ENCODE results near the gene ELOVL7. TPM values are rescaled to one million over a fixed set of nuclear protein-coding genes. Genes with fewer than 3 reads are reported as not detected.
"Not testable (repeated sequence)": the region's sequence is repeated elsewhere in the genome, so short reads cannot be mapped to it uniquely, and the experiment has no call there.

The ELOVL7 gene
- total RNA-seq, 2 experiments from 2014 or later = 0.69 to 0.85 TPM

- POLR2A ChIA-PET = no interaction called here
- intact Hi-C loops (cut with DNase I, micrococcal nuclease) = no loop called here
- no peaks in the 10 kb centered on the region for H3K4me1 Mint-ChIP-seq
- ATAC-seq (no peak), DNase-seq (no peak)
- no peak overlapping the region for H3K4me3 Mint-ChIP-seq
- no peak overlapping the region for H3K27ac Mint-ChIP-seq
- peaks cover 18% of the 10 kb centered on the region for H3K27me3 Mint-ChIP-seq
- CTCF ChIA-PET = interaction anchor here (0.7 kb wide), 1 partner anchor 636 kb away, joined by 3 read pairs; no protein-coding TSS in a partner anchor
- H3K36me3 Mint-ChIP-seq (ENCODE audit: low read depth) = no peaks in the 10 kb centered on the region
- H3K9me3 Mint-ChIP-seq (ENCODE audit: low read depth) = no peaks in the 10 kb centered on the region
Measured at GRCh38 chr5:60727033-60727679, 116.9 kb downstream of the ELOVL7 start.

- Mint-ChIP-seq H3K27me3 (peaks cover 9% of the 10 kb centered on the region), H3K4me1 (no peaks in the 10 kb centered on the region), H3K4me3 (no peak overlapping the region), H3K36me3 (ENCODE audit: low read depth) (no peaks in the 10 kb centered on the region), H3K27ac (no peak overlapping the region), H3K9me3 (ENCODE audit: low read depth) (no peaks in the 10 kb centered on the region)
- intact Hi-C loops (cut with DNase I, micrococcal nuclease) = no loop called here
- DNase-seq (no peak), ATAC-seq (no peak)
- ChIA-PET POLR2A (no interaction called here), CTCF (interaction anchor here (0.6 to 0.7 kb wide), 2 partner anchors 10 to 78 kb away, joined by 3 to 4 read pairs; no protein-coding TSS in a partner anchor)
Measured at GRCh38 chr5:60724126-60724525, 119.9 kb downstream of the ELOVL7 start.

- Mint-ChIP-seq H3K4me1 (no peaks in the 10 kb centered on the region), H3K27me3 (peaks cover 11% of the 10 kb centered on the region), H3K27ac (no peak overlapping the region), H3K4me3 (no peak overlapping the region), H3K36me3 (ENCODE audit: low read depth) (no peaks in the 10 kb centered on the region), H3K9me3 (ENCODE audit: low read depth) (peaks cover 2% of the 10 kb centered on the region)
- ATAC-seq (no peak), DNase-seq (no peak)
- POLR2A ChIA-PET = no interaction called here
- intact Hi-C loops (cut with DNase I, micrococcal nuclease) = no loop called here
- CTCF ChIA-PET = no interaction called here
Measured at GRCh38 chr5:60722416-60722815, 121.7 kb downstream of the ELOVL7 start.

GRCh38 chr5:60719329-60719728 lies 124.7 kb downstream of the ELOVL7 start:
- ATAC-seq (no peak), DNase-seq (no peak)
- intact Hi-C loops (cut with DNase I, micrococcal nuclease) = no loop called here
- H3K4me1 Mint-ChIP-seq = no peaks in the 10 kb centered on the region
- peaks cover 2% of the 10 kb centered on the region for H3K36me3 Mint-ChIP-seq (ENCODE audit: low read depth)
- no peak overlapping the region for H3K27ac Mint-ChIP-seq
- no peak overlapping the region for H3K4me3 Mint-ChIP-seq
- H3K27me3 Mint-ChIP-seq = peaks cover 18% of the 10 kb centered on the region
- peaks cover 4% of the 10 kb centered on the region for H3K9me3 Mint-ChIP-seq (ENCODE audit: low read depth)
- CTCF ChIA-PET = interaction anchor here (1.6 kb wide), 1 partner anchor 12 kb away, joined by 3 read pairs; no protein-coding TSS in a partner anchor
- POLR2A ChIA-PET = no interaction called here

- Mint-ChIP-seq H3K4me1 (no peaks in the 10 kb centered on the region), H3K9me3 (ENCODE audit: low read depth) (peaks cover 7% of the 10 kb centered on the region), H3K4me3 (no peak overlapping the region), H3K36me3 (ENCODE audit: low read depth) (peaks cover 3% of the 10 kb centered on the region), H3K27ac (no peak overlapping the region), H3K27me3 (peaks cover 21% of the 10 kb centered on the region)
- ChIA-PET POLR2A (no interaction called here), CTCF (interaction anchor here (1.6 kb wide), 1 partner anchor 11 kb away, joined by 3 read pairs; no protein-coding TSS in a partner anchor)
- DNase-seq (no peak), ATAC-seq (no peak)
- intact Hi-C loops (cut with DNase I, micrococcal nuclease) = no loop called here
Measured at GRCh38 chr5:60718166-60718892, 125.7 kb downstream of the ELOVL7 start.

- ATAC-seq; H3K4me1 Mint-ChIP-seq; H3K36me3 Mint-ChIP-seq (ENCODE audit: low read depth); CTCF ChIA-PET; H3K27ac Mint-ChIP-seq; DNase-seq; intact Hi-C loops (cut with DNase I, micrococcal nuclease); H3K4me3 Mint-ChIP-seq: not testable (repeated sequence)
- POLR2A ChIA-PET = interaction anchor here (0.6 kb wide), 1 partner anchor 1604 kb away, joined by 3 read pairs; no protein-coding TSS in a partner anchor
- Mint-ChIP-seq H3K9me3 (ENCODE audit: low read depth) (peaks cover 10% of the 10 kb centered on the region), H3K27me3 (peaks cover 25% of the 10 kb centered on the region)
Measured at GRCh38 chr5:60715201-60715928, 128.7 kb downstream of the ELOVL7 start.

GRCh38 chr5:60712950-60713349 lies 131.1 kb downstream of the ELOVL7 start:
- peaks cover 3% of the 10 kb centered on the region for H3K36me3 Mint-ChIP-seq (ENCODE audit: low read depth)
- no peak for DNase-seq
- H3K27me3 Mint-ChIP-seq = peaks cover 18% of the 10 kb centered on the region
- H3K4me3 Mint-ChIP-seq = no peak overlapping the region
- intact Hi-C loops (cut with DNase I, micrococcal nuclease) = no loop called here
- H3K9me3 Mint-ChIP-seq (ENCODE audit: low read depth) = peaks cover 10% of the 10 kb centered on the region
- no peaks in the 10 kb centered on the region for H3K4me1 Mint-ChIP-seq
- no peak for ATAC-seq
- ChIA-PET POLR2A (no interaction called here), CTCF (no interaction called here)
- H3K27ac Mint-ChIP-seq = no peak overlapping the region

GRCh38 chr5:60711892-60712291 lies 132.2 kb downstream of the ELOVL7 start:
- H3K4me3 Mint-ChIP-seq; CTCF ChIA-PET; H3K27ac Mint-ChIP-seq; DNase-seq; H3K36me3 Mint-ChIP-seq (ENCODE audit: low read depth); POLR2A ChIA-PET; H3K9me3 Mint-ChIP-seq (ENCODE audit: low read depth); intact Hi-C loops (cut with DNase I, micrococcal nuclease); ATAC-seq; H3K4me1 Mint-ChIP-seq: not testable (repeated sequence)
- H3K27me3 Mint-ChIP-seq = peaks cover 18% of the 10 kb centered on the region

- Mint-ChIP-seq H3K27ac (no peak overlapping the region), H3K4me1 (no peaks in the 10 kb centered on the region), H3K9me3 (ENCODE audit: low read depth) (peaks cover 8% of the 10 kb centered on the region), H3K36me3 (ENCODE audit: low read depth) (peaks cover 3% of the 10 kb centered on the region), H3K4me3 (no peak overlapping the region), H3K27me3 (peaks cover 14% of the 10 kb centered on the region)
- ChIA-PET POLR2A (no interaction called here), CTCF (interaction anchor here (1.4 kb wide), 1 partner anchor 10 kb away, joined by 5 read pairs; the partner anchor contains the start of gene DEPDC1B)
- ATAC-seq (no peak), DNase-seq (no peak)
- intact Hi-C loops (cut with DNase I, micrococcal nuclease) = no loop called here
Measured at GRCh38 chr5:60710362-60710761, 133.7 kb downstream of the ELOVL7 start.

- no peak overlapping the region for H3K27ac Mint-ChIP-seq
- no peak for ATAC-seq
- DNase-seq = no peak
- H3K9me3 Mint-ChIP-seq (ENCODE audit: low read depth) = no peaks in the 10 kb centered on the region
- peaks cover 6% of the 10 kb centered on the region for H3K4me1 Mint-ChIP-seq
- POLR2A ChIA-PET = no interaction called here
- CTCF ChIA-PET = interaction anchor here (0.6 to 1.3 kb wide), 3 partner anchors 17 to 1228 kb away, joined by 3 to 4 read pairs (median 3); no protein-coding TSS in a partner anchor
- intact Hi-C loops (cut with DNase I, micrococcal nuclease) = no loop called here
- H3K27me3 Mint-ChIP-seq = no peaks in the 10 kb centered on the region
- no peaks in the 10 kb centered on the region for H3K36me3 Mint-ChIP-seq (ENCODE audit: low read depth)
- H3K4me3 Mint-ChIP-seq = no peak overlapping the region
Measured at GRCh38 chr5:60705144-60705543, 138.9 kb downstream of the ELOVL7 start.

GRCh38 chr5:60703944-60704343 lies 140.1 kb downstream of the ELOVL7 start:
- no peak for ATAC-seq
- Mint-ChIP-seq H3K4me1 (peaks cover 9% of the 10 kb centered on the region), H3K36me3 (ENCODE audit: low read depth) (peaks cover 2% of the 10 kb centered on the region), H3K27ac (no peak overlapping the region), H3K9me3 (ENCODE audit: low read depth) (no peaks in the 10 kb centered on the region), H3K27me3 (peaks cover 2% of the 10 kb centered on the region), H3K4me3 (no peak overlapping the region)
- CTCF ChIA-PET = interaction anchor here (1.3 kb wide), 1 partner anchor 35 kb away, joined by 3 read pairs; no protein-coding TSS in a partner anchor
- DNase-seq = no peak
- intact Hi-C loops (cut with DNase I, micrococcal nuclease) = loop anchor here in 1 of 2 experiments (5.0 kb wide), 1 partner anchor 703 kb away; no protein-coding TSS in a partner anchor
- POLR2A ChIA-PET = no interaction called here

All from activated CD4-positive, alpha-beta T cell treated with anti-CD3 and anti-CD28 coated beads for 36 hours (primary cell).